GM06990 (cell line): ENCODE measurements around the gene PGAP3.
A peak's percentile ranks its signal among the peaks of the same experiment; 100 is the strongest.

ENCODE experiments used
- DNase-seq: peaks from one replicate; pipeline ENCODE4 v3.0.0-alpha.2; 2011; ENCODE audit not compliant: insufficient read length; ENCODE audit errors: extremely low read depth
- H3K27me3 ChIP-seq: replicated peaks from 2 replicates; pipeline ENCODE4 v1.6.0; 2011; ENCODE audit warnings: low read length; ENCODE audit not compliant: control insufficient read depth, insufficient read depth
- H3K36me3 ChIP-seq: 2 replicates; pipeline ENCODE4 v1.5.1; 2011; ENCODE audit warnings: low read length; ENCODE audit not compliant: control insufficient read depth, insufficient read depth
- H3K4me3 ChIP-seq: replicated peaks from 2 replicates; pipeline ENCODE4 v1.5.1; 2011; ENCODE audit warnings: low read depth, mild to moderate bottlenecking, control low read depth, low read length
- TF ChIP-seq, protein P1 (sequence below): IDR thresholded peaks from 2 replicates; pipeline ENCODE4 v1.5.1; 2011; ENCODE audit warnings: low read length, control low read depth, mild to moderate bottlenecking, inconsistent platforms; ENCODE audit not compliant: insufficient read depth, poor library complexity, severe bottlenecking

Gene PGAP3

DNA sequence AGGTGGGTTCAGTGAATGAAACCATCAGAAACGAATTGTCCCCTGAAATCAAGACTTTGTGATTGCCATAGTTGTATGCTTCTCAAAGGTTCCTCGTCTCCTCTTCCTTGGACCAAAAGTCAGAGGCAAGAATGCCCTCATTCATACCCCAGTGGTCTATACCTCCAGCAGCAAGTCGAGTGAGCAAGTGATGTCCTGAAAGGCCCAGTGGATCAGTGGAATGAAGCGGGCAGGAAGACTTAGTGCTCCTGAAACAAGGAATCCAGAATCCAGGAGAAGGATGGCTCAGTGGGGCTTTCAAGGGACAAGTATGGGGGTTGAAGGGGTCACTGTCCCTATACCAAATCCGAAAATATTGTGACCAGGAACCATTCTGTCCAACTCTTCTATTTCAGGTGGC is 6.7 kb upstream of the PGAP3 start:
- H3K4me3 ChIP-seq, result no peak overlapping the region
- no peaks in the 10 kb centered on the region for H3K27me3 ChIP-seq
- TF ChIP-seq, protein P1, sequence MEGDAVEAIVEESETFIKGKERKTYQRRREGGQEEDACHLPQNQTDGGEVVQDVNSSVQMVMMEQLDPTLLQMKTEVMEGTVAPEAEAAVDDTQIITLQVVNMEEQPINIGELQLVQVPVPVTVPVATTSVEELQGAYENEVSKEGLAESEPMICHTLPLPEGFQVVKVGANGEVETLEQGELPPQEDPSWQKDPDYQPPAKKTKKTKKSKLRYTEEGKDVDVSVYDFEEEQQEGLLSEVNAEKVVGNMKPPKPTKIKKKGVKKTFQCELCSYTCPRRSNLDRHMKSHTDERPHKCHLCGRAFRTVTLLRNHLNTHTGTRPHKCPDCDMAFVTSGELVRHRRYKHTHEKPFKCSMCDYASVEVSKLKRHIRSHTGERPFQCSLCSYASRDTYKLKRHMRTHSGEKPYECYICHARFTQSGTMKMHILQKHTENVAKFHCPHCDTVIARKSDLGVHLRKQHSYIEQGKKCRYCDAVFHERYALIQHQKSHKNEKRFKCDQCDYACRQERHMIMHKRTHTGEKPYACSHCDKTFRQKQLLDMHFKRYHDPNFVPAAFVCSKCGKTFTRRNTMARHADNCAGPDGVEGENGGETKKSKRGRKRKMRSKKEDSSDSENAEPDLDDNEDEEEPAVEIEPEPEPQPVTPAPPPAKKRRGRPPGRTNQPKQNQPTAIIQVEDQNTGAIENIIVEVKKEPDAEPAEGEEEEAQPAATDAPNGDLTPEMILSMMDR, result no peak
- H3K36me3 ChIP-seq, result no peaks in the 10 kb centered on the region; the same call in 1 of the 2 replicates
- DNase-seq, result no peak

DNA sequence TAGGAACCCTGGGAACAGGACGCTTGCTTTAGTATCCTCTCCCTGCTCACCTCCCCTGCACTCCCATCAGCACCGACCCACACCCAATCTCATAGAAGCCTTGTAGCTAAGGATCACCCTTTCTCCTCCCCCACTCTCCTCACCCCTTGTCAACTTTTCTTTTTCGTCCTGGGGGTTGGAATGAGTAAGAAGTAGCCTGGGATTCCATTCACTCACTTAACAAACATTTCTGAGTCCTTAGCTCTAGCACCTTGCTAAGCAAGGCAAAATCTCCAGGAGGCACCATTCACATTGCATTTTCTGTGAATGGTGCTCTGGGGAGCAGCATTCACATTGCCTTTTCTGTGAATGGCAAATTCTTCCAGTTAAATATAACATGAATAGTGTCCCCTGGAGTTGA is 1.1 kb upstream of the PGAP3 start:
- no peaks in the 10 kb centered on the region for H3K36me3 ChIP-seq
- H3K27me3 ChIP-seq, result no peaks in the 10 kb centered on the region
- no peak for DNase-seq
- H3K4me3 ChIP-seq, result peak overlapping the region; percentile 69
- TF ChIP-seq, protein P1, result no peak

DNA sequence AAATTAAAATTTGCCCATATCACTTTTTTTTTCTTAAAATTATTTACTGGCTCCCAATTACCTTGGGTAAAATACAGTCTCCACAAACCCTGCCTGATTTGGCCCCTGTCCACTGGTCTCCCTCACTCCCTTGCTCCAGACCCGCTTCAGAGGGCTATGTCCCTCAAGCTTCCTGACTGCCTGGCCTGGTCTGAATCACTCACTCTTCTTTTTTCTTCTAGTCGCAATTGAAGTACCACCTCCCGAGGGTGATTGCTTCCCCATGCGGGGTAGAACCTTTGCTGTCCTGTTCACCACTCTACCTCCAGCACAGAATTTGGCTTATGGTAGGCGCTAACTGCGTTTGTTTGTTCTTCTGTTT is 598 bp upstream of the PGAP3 start:
- Histone ChIP-seq H3K36me3 (no peaks in the 10 kb centered on the region; the same call in 1 of the 2 replicates), H3K4me3 (peak overlapping the region; percentile 69), H3K27me3 (no peaks in the 10 kb centered on the region)
- TF ChIP-seq, protein P1, result no peak
- no peak for DNase-seq

DNA sequence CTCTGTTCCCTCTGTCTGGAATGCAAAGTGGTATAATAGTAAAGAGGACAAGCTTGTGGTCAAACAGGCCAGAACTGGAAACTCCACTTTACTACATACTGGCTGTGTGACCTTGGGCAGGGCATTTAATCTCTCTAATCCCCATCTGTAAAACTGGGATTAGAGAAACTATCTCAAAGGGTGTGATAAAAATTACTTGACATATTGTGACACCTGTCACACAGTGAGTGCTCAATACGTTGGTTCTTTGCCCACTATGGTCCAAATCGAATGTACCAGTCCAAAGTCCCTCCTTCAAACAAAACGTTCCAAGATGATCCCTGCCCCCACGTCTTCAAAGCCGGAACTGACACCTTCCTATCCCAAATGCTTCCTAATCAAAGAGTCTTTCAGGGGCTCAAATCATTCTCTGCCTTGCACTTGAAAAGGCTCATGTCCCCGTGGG is 734 bp downstream of the PGAP3 start:
- H3K4me3 ChIP-seq, result peak overlapping the region; percentile 69
- DNase-seq, result no peak
- no peaks in the 10 kb centered on the region for H3K27me3 ChIP-seq
- TF ChIP-seq, protein P1, result no peak
- no peaks in the 10 kb centered on the region; the same call in 1 of the 2 replicates for H3K36me3 ChIP-seq

DNA sequence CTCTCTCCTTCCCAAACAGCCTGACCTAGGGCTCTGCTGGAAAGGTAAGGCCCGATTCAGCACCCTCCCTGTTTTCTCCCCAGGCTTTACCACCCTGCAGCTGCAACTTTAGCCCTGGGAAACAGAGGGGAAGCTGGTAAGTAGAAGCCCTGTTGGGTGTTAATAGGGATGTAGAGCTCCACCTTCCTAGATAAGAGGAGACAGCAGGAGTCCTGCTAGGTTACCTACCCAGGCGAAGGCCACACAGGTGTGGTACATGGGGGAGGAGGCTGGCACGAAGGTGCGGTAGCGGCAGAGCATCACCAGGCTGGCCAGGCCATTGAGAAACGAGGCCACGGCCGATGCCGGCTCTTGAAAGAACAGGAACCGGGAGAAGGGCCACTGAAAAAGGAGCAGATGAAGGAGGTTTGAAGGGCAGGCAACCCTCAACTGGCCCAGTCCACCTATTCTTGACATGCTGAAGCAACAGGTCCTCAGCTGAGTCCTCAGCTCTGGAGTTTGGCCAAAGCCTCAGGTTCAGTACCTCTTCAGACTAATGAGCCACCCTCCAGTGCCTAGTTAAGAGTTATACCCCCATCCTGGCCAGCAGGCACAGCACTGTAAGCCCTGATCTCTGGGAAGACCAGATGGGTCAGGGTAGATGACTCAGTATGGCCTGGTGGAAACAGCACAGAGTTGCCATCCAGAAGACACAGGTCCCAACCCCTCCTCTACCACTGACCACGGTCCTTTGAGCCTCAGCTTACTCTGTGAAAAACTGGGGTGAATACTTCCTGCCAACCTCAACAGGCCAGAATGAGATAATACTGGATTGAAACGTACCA is 3.3 kb downstream of the PGAP3 start:
- H3K27me3 ChIP-seq, result no peaks in the 10 kb centered on the region
- no peaks in the 10 kb centered on the region; the same call in 1 of the 2 replicates for H3K36me3 ChIP-seq
- DNase-seq, result no peak
- H3K4me3 ChIP-seq, result no peak overlapping the region
- TF ChIP-seq, protein P1, result no peak
